Measurements from ENCODE around the gene SGTA.

The SGTA gene

GRCh38 chr19:2779121-2779740, 3.8 kb downstream of the SGTA start:
- Histone ChIP-seq H3K27me3 (replicated peaks; ENCODE audit: insufficient read depth, low read length) (no peaks in the 10 kb centered on the region), H3K9me2 (replicated peaks; ENCODE audit: insufficient read depth, low read length) (no peaks in the 10 kb centered on the region), H3K9me3 (replicated peaks; ENCODE audit: insufficient read depth, low read length) (no peaks in the 10 kb centered on the region), H2AFZ (ENCODE audit: low read length) (no peak overlapping the region), H3K9ac (ENCODE audit: low read length) (no peak overlapping the region), H3K36me3 (replicated peaks; ENCODE audit: insufficient read depth, low read length) (no peaks in the 10 kb centered on the region), H3K4me2 (ENCODE audit: low read depth, low read length) (no peak overlapping the region), H4K20me1 (ENCODE audit: insufficient read depth, low read length) (peaks cover 20% of the 10 kb centered on the region; the same call in 1 of the 2 replicates), H3K4me1 (ENCODE audit: low read length) (peaks cover 16% of the 10 kb centered on the region), H3K4me3 (ENCODE audit: low read length) (no peak overlapping the region), H3K79me2 (ENCODE audit: low read length) (peaks cover 89% of the 10 kb centered on the region), H3K27ac (ENCODE audit: low read length) (no peak overlapping the region), H3F3A (ENCODE audit: insufficient read depth, low read length) (peaks cover 7% of the 10 kb centered on the region)
- TF ChIP-seq EZH2phosphoT487 (IDR thresholded peaks at IDR 0.05; ENCODE audit: low read length) (no peak), CTCF (IDR thresholded peaks at IDR 0.05; ENCODE audit: low read length) (no peak), EZH2 (optimal IDR thresholded peaks at IDR 0.05; ENCODE audit: low read depth, low read length) (no peak)
- no peak for DNase-seq

DNA sequence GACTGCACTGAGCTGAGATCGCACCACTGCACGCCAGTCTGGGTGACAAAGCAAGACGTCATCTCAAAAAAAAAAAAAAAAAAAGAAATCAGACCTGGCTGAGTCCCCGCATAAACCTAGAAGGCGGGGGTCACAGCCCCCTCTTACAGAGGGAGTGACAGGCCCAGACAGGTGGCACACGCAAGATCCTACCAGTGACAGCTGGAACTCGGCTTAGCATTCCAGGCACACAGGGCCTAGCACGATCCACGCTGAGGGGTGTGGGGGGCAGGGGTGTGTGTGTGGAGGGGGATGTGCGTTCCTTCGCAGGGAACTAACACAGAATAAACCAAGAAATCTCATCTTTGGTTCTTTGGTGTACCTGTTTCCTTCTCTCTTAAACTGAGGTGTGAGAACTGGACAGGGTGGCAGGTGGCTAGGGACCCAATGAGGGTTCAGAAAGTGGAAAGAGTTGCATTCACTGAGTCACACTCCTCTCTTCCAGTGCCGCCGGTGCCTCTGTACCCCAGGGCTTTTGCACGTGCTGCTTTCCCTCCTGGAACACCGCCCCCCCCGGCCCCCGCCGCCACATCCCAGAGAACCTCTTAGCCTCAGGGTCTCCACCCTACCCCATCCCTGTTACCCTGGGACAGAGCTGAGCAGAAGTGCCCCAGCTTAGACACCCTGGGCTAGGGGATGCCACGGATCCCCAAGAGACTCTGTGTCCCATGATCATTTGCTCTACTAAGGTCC, 5.0 kb downstream of the SGTA start:
- no peak overlapping the region for H3K9ac ChIP-seq (ENCODE audit: low read length)
- peaks cover 24% of the 10 kb centered on the region for H4K20me1 ChIP-seq (ENCODE audit: insufficient read depth, low read length)
- no peaks in the 10 kb centered on the region for H3K27me3 ChIP-seq (replicated peaks; ENCODE audit: insufficient read depth, low read length)
- H3K9me3 ChIP-seq (replicated peaks; ENCODE audit: insufficient read depth, low read length) = no peaks in the 10 kb centered on the region
- H3K4me2 ChIP-seq (ENCODE audit: low read depth, low read length) = no peak overlapping the region
- H2AFZ ChIP-seq (ENCODE audit: low read length) = no peak overlapping the region
- no peak for DNase-seq
- peaks cover 94% of the 10 kb centered on the region for H3K79me2 ChIP-seq (ENCODE audit: low read length)
- peaks cover 10% of the 10 kb centered on the region for H3K4me1 ChIP-seq (ENCODE audit: low read length)
- TF ChIP-seq EZH2phosphoT487 (IDR thresholded peaks at IDR 0.05; ENCODE audit: low read length) (no peak), CTCF (IDR thresholded peaks at IDR 0.05; ENCODE audit: low read length) (no peak), EZH2 (optimal IDR thresholded peaks at IDR 0.05; ENCODE audit: low read depth, low read length) (no peak)
- no peak overlapping the region for H3K4me3 ChIP-seq (ENCODE audit: low read length)
- H3K9me2 ChIP-seq (replicated peaks; ENCODE audit: insufficient read depth, low read length) = no peaks in the 10 kb centered on the region
- H3K27ac ChIP-seq (ENCODE audit: low read length) = no peak overlapping the region
- no peaks in the 10 kb centered on the region for H3F3A ChIP-seq (ENCODE audit: insufficient read depth, low read length)
- no peaks in the 10 kb centered on the region for H3K36me3 ChIP-seq (replicated peaks; ENCODE audit: insufficient read depth, low read length)

DNA sequence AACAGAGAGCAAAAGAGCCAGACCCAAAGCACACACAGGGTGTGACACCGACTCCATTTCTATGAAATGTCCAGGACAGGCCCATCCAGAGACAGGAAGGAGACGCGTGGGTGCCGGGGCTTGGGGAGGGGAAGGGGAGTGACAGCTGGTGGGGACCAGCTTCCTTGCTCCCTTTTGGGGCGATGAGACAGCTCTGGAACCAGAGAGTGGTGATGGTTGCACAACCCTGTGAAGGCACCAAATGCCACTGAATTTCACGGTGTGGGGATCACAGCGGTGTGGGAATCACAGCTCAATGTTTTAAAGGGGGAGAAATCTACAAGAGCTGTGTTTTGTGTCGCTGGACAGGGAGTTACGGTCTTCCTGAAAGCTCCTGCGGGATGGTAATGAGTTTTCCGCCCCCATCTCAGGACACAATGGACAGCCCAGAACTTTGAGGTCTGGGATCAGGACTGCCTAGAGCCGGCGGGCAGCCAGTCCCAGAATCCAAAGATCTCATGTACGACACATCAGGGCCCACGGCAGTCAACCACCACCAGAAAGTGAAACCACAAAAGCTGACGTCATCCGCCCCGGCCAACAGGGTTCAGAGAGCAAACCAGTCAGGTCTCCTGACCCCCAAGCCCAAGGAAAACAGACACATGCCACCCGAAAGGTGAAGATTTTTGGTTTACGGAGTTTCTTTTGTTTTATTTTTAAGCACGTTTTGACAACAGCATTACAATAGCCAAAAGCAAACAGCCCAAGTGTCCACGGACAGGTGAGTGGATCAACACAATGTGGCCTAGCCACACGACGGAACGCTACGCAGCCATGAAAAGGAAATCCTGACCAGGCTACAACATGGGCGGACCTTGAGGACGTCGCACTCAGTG, 7.3 kb downstream of the SGTA start:
- peaks cover 90% of the 10 kb centered on the region for H3K79me2 ChIP-seq (ENCODE audit: low read length)
- peaks cover 28% of the 10 kb centered on the region for H4K20me1 ChIP-seq (ENCODE audit: insufficient read depth, low read length)
- H3K4me1 ChIP-seq (ENCODE audit: low read length) = no peaks in the 10 kb centered on the region
- no peak overlapping the region for H3K4me3 ChIP-seq (ENCODE audit: low read length)
- H3K9ac ChIP-seq (ENCODE audit: low read length) = no peak overlapping the region
- H2AFZ ChIP-seq (ENCODE audit: low read length) = no peak overlapping the region
- H3K36me3 ChIP-seq (replicated peaks; ENCODE audit: insufficient read depth, low read length) = no peaks in the 10 kb centered on the region
- H3K9me2 ChIP-seq (replicated peaks; ENCODE audit: insufficient read depth, low read length) = no peaks in the 10 kb centered on the region
- TF ChIP-seq EZH2phosphoT487 (IDR thresholded peaks at IDR 0.05; ENCODE audit: low read length) = no peak
- no peak for TF ChIP-seq CTCF (IDR thresholded peaks at IDR 0.05; ENCODE audit: low read length)
- TF ChIP-seq EZH2 (optimal IDR thresholded peaks at IDR 0.05; ENCODE audit: low read depth, low read length) = no peak
- no peak overlapping the region for H3K27ac ChIP-seq (ENCODE audit: low read length)
- no peaks in the 10 kb centered on the region for H3K27me3 ChIP-seq (replicated peaks; ENCODE audit: insufficient read depth, low read length)
- no peaks in the 10 kb centered on the region for H3F3A ChIP-seq (ENCODE audit: insufficient read depth, low read length)
- no peak overlapping the region for H3K4me2 ChIP-seq (ENCODE audit: low read depth, low read length)
- no peaks in the 10 kb centered on the region for H3K9me3 ChIP-seq (replicated peaks; ENCODE audit: insufficient read depth, low read length)
- DNase-seq = no peak
